Small intestine (tissue), 4 donors: ENCODE measurements around the gene TTC21B. TPM values are rescaled to one million over a fixed set of nuclear protein-coding genes. Genes with fewer than 3 reads are reported as not detected.

Experiments used
- polyA plus RNA-seq, 4 donors: library from polyadenylated mRNA; stranded (reverse) in 3 of 4; unstranded in 1 of 4; fragments of 200-250 nt in 3 of 4; fragments of 120-200 nt in 1 of 4; gene quantifications; one replicate each; pipeline versions ENCODE4 v1.2.1 to v1.2.3, GENCODE V29; 2013
- donor health status: healthy with polysubstance abuse.
- donor health status: Bipolar disorder and iron deficiency.
- donor health status: healthy.

TTC21B gene
- polyA plus RNA-seq, 4 donors, result 3.2 to 17.7 (median 3.8) TPM

Other genes with a start within 250 kb of the TTC21B start
- 10 to 100 TPM; 21.6 to 87.4 (median 38.4) TPM for gene GALNT3, start 159.5 kb downstream of the TTC21B start, polyA plus RNA-seq
- gene SCN1A, start 174.2 kb upstream of the TTC21B start, polyA plus RNA-seq, result under 1 TPM in 2 of 4 donors, not detected in 2; 0.10 to 0.18 TPM